ENCODE measurements around the gene GLIPR1L2.
"Not testable (repeated sequence)": the region's sequence is repeated elsewhere in the genome, so short reads cannot be mapped to it uniquely, and the experiment has no call there.

Gene GLIPR1L2

DNA sequence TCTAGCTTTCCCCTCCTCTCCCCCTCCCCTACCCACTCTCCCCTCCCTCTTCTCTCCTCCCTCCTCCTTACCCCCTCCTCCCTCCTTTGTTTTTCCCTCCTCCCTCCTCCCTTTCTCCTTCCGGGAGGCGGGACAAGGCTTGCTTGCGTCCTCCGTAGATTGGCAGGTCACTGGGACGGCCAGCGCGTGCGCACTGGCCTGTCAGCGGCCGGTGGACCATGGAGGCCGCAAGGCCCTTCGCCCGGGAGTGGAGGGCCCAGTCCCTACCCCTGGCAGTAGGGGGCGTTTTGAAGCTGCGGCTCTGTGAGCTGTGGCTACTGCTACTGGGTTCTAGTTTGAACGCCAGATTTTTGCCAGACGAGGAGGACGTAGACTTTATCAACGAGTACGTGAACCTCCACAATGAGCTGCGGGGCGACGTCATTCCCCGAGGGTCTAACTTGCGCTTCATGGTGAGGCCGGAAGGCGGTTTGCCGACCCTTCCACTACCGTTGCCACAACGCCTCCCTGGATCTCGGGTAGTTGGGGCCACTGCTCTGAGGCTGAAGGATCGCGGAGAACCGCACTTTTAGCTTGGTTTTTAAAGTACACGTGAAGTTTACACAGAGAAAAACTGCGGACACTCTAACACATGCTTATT is at the start of gene GLIPR1L2:
Gene GLIPR1L2, plus strand, starts transcription at position 191 of the 640 bp plus-strand sequence. Its CDS starts 28 bp downstream, at position 219.
- peak; percentile 82 to 88 for DNase-seq (ENCODE audit: low read depth in 2 of 2)

GRCh38 chr12:75341873-75342272 is 49.0 kb upstream of the GLIPR1L2 start:
- DNase-seq (ENCODE audit: low read depth in 2 of 2): no peak

DNA sequence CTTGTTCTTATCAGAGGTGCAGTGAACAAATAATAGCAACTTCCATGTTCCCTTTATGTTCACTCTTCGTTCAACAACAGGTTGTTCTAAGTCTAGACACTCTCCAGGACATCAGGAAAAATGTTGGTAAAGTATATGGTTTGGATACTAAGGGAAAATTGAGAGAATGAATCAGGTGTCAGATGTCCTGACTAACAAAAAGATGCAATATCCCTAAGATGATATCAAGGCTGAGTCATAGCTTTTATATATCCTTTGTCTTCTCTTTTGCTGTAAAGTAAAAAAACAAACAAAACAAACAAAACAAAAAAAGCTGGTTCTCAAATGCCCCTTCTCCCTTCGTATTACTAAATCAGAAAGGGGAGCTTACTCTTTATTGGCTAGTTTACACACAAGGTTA is 45.4 kb upstream of the GLIPR1L2 start:
- DNase-seq (ENCODE audit: low read depth in 2 of 2): no peak

DNA sequence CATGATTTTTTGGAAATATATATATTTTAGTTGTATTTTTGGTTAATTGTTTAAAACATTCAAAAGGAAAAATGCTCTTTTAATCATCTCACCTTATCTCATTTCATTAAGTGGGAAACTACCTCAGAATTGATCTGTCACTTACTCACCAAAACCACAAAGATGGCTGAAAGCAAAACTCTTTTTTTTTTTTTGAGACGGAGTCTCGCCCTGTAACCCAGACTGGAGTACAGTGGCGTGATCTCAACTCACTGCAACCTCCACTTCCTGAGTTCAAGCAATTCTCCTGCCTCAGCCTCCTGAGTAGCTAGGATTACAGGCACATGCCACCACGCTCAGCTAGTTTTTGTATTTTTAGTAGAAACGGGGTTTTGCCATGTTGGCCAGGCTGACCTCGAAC is 44.7 kb upstream of the GLIPR1L2 start:
- DNase-seq (ENCODE audit: low read depth in 2 of 2): not testable (repeated sequence)

- no peak for DNase-seq (ENCODE audit: low read depth in 2 of 2)
Observed at GRCh38 chr12:75349946-75350345, 40.9 kb upstream of the GLIPR1L2 start.

DNA sequence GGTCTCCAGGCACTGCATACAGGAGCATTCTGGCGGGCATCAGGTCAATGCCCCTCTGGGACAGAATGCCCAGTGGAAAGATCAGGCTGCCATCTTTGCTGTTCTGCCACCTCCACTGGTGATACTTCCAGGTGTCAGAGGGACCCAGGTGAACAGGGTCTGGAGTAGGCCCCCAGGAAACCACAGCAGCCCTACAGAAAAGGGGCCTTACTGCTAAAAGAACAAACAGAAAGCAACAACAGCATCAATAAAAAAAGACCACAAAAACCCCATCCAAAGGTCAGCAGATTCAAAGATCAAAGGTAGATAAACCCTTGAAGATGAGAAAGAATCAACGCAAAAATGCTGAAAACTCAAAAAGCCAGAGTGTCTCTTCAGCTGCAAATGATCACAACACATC is 40.5 kb upstream of the GLIPR1L2 start:
- DNase-seq (ENCODE audit: low read depth in 2 of 2): no peak

DNA sequence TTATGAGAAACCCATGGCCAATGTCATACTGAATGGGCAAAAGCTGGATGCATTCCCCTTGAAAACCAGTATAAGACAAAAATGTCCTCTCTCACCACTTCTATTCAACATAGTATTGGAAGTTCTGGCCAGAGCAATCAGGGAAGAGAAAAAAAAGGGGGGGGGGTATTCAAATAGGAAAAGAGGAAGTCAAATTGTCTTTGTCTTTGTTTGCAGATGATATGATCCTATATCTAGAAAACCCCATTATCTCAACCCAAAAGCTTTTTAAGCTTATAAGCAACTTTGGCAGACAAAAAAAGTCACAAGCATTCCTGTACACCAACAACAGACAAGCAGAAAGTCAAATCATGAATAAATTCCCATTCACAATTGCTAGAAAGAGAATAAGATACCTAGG is 36.9 kb upstream of the GLIPR1L2 start:
- DNase-seq (ENCODE audit: low read depth in 2 of 2): no peak

DNA sequence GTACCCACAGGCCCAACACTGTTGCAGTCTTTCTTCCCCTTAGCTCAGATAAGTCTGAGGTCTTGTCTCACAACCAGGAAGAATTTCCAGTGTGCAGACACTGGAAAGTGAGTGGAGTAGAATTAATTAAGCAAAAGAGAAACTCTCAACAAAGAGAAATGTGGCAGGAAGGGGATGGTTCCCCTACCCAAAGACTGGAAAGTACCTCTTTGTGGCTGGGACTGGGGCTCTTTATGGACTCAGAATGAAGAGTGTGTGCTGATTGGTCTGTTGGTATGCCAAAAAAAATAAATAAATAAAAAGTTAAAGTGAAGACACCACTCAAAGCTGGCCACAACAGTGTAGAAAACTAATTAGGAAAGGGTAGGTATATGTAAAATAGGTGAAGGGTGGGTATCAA is 30.0 kb upstream of the GLIPR1L2 start:
- DNase-seq (ENCODE audit: low read depth in 2 of 2): no peak

GRCh38 chr12:75361408-75361807 is 29.5 kb upstream of the GLIPR1L2 start:
- DNase-seq (ENCODE audit: low read depth in 2 of 2): no peak

DNA sequence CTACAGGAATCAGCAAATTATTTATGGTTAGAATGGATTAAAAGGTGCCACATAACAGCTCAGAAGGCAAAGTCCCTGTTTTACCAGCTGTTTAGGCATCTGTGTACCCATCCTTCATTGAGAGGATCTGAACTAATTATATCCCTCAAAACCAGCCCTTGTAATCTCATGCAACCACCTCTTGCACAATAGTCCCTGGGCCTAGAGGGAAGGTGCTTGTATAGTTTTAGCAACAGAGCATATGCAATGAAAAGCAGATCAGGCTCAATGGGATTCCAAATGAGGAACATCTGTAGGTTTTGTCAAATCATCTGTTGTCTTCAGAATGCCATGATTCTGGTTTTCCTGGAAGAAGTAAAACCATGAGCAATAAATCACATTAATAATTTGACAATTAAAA is 26.0 kb upstream of the GLIPR1L2 start:
- no peak for DNase-seq (ENCODE audit: low read depth in 2 of 2)

GRCh38 chr12:75366629-75367028 is 24.3 kb upstream of the GLIPR1L2 start:
- DNase-seq (ENCODE audit: low read depth in 2 of 2): no peak

DNA sequence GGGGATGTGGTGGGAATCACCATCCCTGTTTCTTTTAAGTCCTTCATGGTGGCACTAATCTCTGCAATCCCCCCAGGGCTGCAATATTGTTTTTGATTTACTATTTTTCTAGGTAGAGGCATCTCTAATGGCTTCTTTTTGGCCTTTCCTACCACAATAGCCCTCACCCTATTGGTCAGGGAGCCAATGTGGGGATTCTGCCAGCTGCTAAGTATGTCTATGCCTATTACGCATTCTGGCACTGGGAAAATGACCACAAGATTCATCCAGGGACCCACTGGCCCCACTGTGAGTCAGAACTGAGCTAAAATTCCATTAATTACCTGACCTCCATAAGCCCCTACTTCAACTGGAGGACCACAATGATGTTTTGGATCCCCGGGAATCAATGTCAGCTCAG is 15.9 kb upstream of the GLIPR1L2 start:
- DNase-seq (ENCODE audit: low read depth in 2 of 2): no peak

DNA sequence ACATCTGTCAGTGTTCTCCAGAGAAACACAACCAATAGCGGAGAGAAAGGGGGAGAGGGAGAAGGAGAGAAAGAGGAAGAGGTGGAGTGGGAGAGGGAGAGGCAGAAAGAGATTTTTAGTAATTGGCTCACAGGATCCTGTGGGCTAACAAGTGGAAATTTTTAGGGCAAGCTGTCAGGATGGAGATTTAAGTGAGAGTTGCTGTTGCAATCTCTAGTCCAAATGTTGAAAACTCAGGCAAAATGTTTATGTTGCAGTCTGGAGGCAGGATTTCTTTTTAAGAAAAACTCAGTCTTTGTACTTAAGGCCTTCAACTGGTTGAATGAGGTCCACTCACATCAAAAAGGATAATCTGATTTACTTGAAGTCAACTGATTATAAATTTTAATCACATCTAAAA is 12.5 kb upstream of the GLIPR1L2 start:
- no peak for DNase-seq (ENCODE audit: low read depth in 2 of 2)

- no peak for DNase-seq (ENCODE audit: low read depth in 2 of 2)
Observed at GRCh38 chr12:75389061-75389460, 1.8 kb upstream of the GLIPR1L2 start.

- DNase-seq (ENCODE audit: low read depth in 2 of 2): no peak
Observed at GRCh38 chr12:75389706-75390105, 1.2 kb upstream of the GLIPR1L2 start.

DNA sequence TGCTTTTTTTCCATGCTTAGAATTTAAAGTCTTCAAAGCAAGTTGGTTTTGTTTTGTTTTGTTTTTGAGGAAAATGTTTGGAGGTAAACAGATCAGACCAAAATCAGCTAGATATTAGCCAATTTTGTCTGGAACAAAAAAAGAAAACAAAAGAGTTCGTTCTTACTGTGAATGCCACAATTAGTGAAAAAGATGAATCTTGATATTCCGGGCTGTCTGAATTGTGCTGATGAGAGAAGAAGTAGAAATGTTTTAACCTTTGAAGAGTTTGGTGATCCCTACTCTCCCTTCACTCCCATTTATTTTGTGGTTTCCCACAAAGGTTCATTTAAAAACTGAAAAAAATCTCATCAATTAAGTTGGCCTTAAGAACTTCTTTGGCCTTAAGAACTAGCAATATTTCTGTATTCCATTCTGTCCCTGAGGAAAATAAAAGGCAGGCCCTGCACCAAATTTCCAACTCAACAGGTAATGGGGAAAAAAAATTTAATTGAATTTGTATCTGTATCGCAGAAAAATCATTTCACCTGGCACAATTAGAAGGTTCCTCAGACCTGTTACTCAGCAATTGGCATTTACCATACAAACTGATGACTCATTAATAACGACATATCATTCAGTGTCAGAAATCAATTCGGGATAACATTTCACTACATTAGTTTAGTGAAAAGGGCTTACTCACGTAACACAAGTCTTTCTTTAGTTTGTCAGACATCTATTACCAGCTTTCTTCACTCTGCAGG is 562 bp upstream of the GLIPR1L2 start:
- DNase-seq (ENCODE audit: low read depth in 2 of 2): no peak

GRCh38 chr12:75404231-75404630 is 13.3 kb downstream of the GLIPR1L2 start:
- DNase-seq (ENCODE audit: low read depth in 2 of 2): no peak

- DNase-seq (ENCODE audit: low read depth in 2 of 2): no peak
Observed at GRCh38 chr12:75407683-75408082, 16.8 kb downstream of the GLIPR1L2 start.

- no peak for DNase-seq (ENCODE audit: low read depth in 2 of 2)
Observed at GRCh38 chr12:75409830-75410229, 18.9 kb downstream of the GLIPR1L2 start.

GRCh38 chr12:75414671-75415070 is 23.8 kb downstream of the GLIPR1L2 start:
- no peak for DNase-seq (ENCODE audit: low read depth in 2 of 2)

GRCh38 chr12:75419841-75420240 is 29.0 kb downstream of the GLIPR1L2 start:
- DNase-seq (ENCODE audit: low read depth in 2 of 2): no peak

- DNase-seq (ENCODE audit: low read depth in 2 of 2): no peak
Observed at GRCh38 chr12:75427491-75427890, 36.6 kb downstream of the GLIPR1L2 start.

- DNase-seq (ENCODE audit: low read depth in 2 of 2): no peak
Observed at GRCh38 chr12:75428767-75429166, 37.9 kb downstream of the GLIPR1L2 start.

- no peak for DNase-seq (ENCODE audit: low read depth in 2 of 2)
Observed at GRCh38 chr12:75432924-75433323, 42.0 kb downstream of the GLIPR1L2 start.

Data from stimulated activated CD4-positive, alpha-beta T cell treated with anti-CD3 and anti-CD28 coated beads, Interleukin-4, amount 100 ng/mL, for 48 hours (primary cell).